ENCODE data around the gene DNAI4. TPM values are rescaled to one million over a fixed set of nuclear protein-coding genes. Genes with fewer than 3 reads are reported as not detected.
A peak's percentile ranks its signal among the peaks of the same experiment; 100 is the strongest.

DNAI4 gene
- total RNA-seq, 2 experiments from 2014 or later: 1.9 to 10.2 TPM

GRCh38 chr1:66831529-66832239, 93.0 kb downstream of the DNAI4 start:
- Histone ChIP-seq H3K4me3 (ENCODE audit: low read depth, low read length, poor library complexity, severe bottlenecking) (no peak overlapping the region), H3K79me2 (ENCODE audit: insufficient read depth, low read depth, low read length) (no peaks in the 10 kb centered on the region), H3K9me2 (ENCODE audit: insufficient read depth, low read length) (no peaks in the 10 kb centered on the region), H3K4me1 (ENCODE audit: insufficient read depth, low read length, poor library complexity, severe bottlenecking) (no peaks in the 10 kb centered on the region), H4K20me1 (ENCODE audit: insufficient read depth, low read length) (no peaks in the 10 kb centered on the region), H3K4me2 (ENCODE audit: low read length) (no peak overlapping the region), H3K9me3 (ENCODE audit: low read length) (no peaks in the 10 kb centered on the region), H2AFZ (ENCODE audit: low read length) (peak overlapping the region; percentile 25; the same call in 1 of the 2 replicates), H3K36me3 (ENCODE audit: insufficient read depth, low read length) (no peaks in the 10 kb centered on the region), H3K27ac (ENCODE audit: low read depth, low read length, poor library complexity, severe bottlenecking) (no peak overlapping the region)
- ChIA-PET CTCF (ENCODE audit: unreplicated experiment) (no interaction called here), POLR2A (interaction anchor here (0.7 kb wide), 1 partner anchor 100 kb away, joined by 4 read pairs; no protein-coding TSS in a partner anchor)
- DNase-seq (ENCODE audit: low spot score): no peak
- intact Hi-C loops (cut with micrococcal nuclease; ENCODE audit: unreplicated experiment): no loop called here
- no peak for TF ChIP-seq CTCF (conservative IDR thresholded peaks at IDR 0.05; ENCODE audit: low read length)
- no peak for TF ChIP-seq EZH2phosphoT487 (IDR thresholded peaks at IDR 0.05; ENCODE audit: borderline replicate concordance, low read depth, low read length)
- no TSS peak for BruUV-seq (replicated peaks)

- intact Hi-C loops (cut with micrococcal nuclease; ENCODE audit: unreplicated experiment): no loop called here
- Histone ChIP-seq H2AFZ (ENCODE audit: low read length) (no peak overlapping the region), H3K27ac (ENCODE audit: low read depth, low read length, poor library complexity, severe bottlenecking) (no peak overlapping the region), H3K4me2 (ENCODE audit: low read length) (no peak overlapping the region), H3K4me1 (ENCODE audit: insufficient read depth, low read length, poor library complexity, severe bottlenecking) (no peaks in the 10 kb centered on the region), H3K79me2 (ENCODE audit: insufficient read depth, low read depth, low read length) (no peaks in the 10 kb centered on the region), H3K4me3 (ENCODE audit: low read depth, low read length, poor library complexity, severe bottlenecking) (no peak overlapping the region), H3K9me2 (ENCODE audit: insufficient read depth, low read length) (no peaks in the 10 kb centered on the region), H3K36me3 (ENCODE audit: insufficient read depth, low read length) (no peaks in the 10 kb centered on the region), H4K20me1 (ENCODE audit: insufficient read depth, low read length) (no peaks in the 10 kb centered on the region), H3K9me3 (ENCODE audit: low read length) (no peaks in the 10 kb centered on the region)
- DNase-seq (ENCODE audit: low spot score): no peak
- ChIA-PET POLR2A (interaction anchor here (0.7 kb wide), 1 partner anchor 108 kb away, joined by 3 read pairs; no protein-coding TSS in a partner anchor), CTCF (ENCODE audit: unreplicated experiment) (no interaction called here)
- TF ChIP-seq CTCF (conservative IDR thresholded peaks at IDR 0.05; ENCODE audit: low read length): no peak
- TF ChIP-seq EZH2phosphoT487 (IDR thresholded peaks at IDR 0.05; ENCODE audit: borderline replicate concordance, low read depth, low read length): no peak
- BruUV-seq (replicated peaks): no TSS peak
These were observed 99.9 kb downstream of the DNAI4 start for GRCh38 chr1:66824771-66825170.

DNA sequence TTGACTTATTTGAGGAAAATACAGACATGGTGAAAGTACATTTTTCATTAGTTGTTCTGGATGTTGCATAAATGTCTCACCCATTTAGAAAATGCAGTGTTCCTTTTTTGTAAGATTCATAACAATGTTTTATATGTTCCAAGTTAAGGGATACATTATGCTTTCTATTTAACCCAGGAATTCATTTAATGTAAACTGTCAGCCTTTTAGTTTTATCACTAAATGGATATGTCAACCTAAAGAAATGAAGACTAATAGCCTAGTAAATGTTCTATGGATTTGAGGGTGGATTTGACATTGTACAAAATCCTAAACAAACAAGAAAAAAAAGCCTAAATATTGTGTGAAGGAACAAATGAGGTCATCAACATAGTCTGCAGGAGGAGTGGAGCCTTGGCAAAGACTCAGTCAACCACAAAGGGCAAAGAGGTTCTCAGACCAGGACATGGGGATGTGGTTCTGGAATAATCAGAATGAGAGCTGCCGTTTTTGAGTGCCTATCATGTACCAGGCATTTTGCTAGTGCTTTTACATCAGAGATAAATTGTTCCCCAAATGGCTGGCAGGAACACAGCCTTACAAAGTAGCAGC, 114.8 kb downstream of the DNAI4 start:
- H3K4me1 ChIP-seq (ENCODE audit: insufficient read depth, low read length, poor library complexity, severe bottlenecking): no peaks in the 10 kb centered on the region
- TF ChIP-seq EZH2phosphoT487 (IDR thresholded peaks at IDR 0.05; ENCODE audit: borderline replicate concordance, low read depth, low read length): no peak
- no peak for TF ChIP-seq CTCF (conservative IDR thresholded peaks at IDR 0.05; ENCODE audit: low read length)
- DNase-seq (ENCODE audit: low spot score): no peak
- H3K79me2 ChIP-seq (ENCODE audit: insufficient read depth, low read depth, low read length): no peaks in the 10 kb centered on the region
- no peaks in the 10 kb centered on the region for H3K9me3 ChIP-seq (ENCODE audit: low read length)
- POLR2A ChIA-PET: interaction anchor here (0.7 kb wide), 1 partner anchor 792 kb away, joined by 4 read pairs; no protein-coding TSS in a partner anchor
- no peaks in the 10 kb centered on the region for H3K36me3 ChIP-seq (ENCODE audit: insufficient read depth, low read length)
- CTCF ChIA-PET (ENCODE audit: unreplicated experiment): no interaction called here
- intact Hi-C loops (cut with micrococcal nuclease; ENCODE audit: unreplicated experiment): no loop called here
- H4K20me1 ChIP-seq (ENCODE audit: insufficient read depth, low read length): no peaks in the 10 kb centered on the region
- H2AFZ ChIP-seq (ENCODE audit: low read length): peak overlapping the region; percentile 41; the same call in 1 of the 2 replicates
- H3K4me2 ChIP-seq (ENCODE audit: low read length): no peak overlapping the region
- no peak overlapping the region for H3K4me3 ChIP-seq (ENCODE audit: low read depth, low read length, poor library complexity, severe bottlenecking)
- H3K27ac ChIP-seq (ENCODE audit: low read depth, low read length, poor library complexity, severe bottlenecking): no peak overlapping the region
- no TSS peak for BruUV-seq (replicated peaks)
- no peaks in the 10 kb centered on the region for H3K9me2 ChIP-seq (ENCODE audit: insufficient read depth, low read length)
